AML-193 (cell line): ENCODE measurements around the gene ERBB4.

Experiments used
- DNase-seq, 2 experiments: peaks; one replicate each; lab custom pipeline; 2025; lab: John Stamatoyannopoulos, UW

ERBB4 gene

GRCh38 chr2:211468877-211469663 is 1069.5 kb downstream of the ERBB4 start:
- no peak for DNase-seq

DNA sequence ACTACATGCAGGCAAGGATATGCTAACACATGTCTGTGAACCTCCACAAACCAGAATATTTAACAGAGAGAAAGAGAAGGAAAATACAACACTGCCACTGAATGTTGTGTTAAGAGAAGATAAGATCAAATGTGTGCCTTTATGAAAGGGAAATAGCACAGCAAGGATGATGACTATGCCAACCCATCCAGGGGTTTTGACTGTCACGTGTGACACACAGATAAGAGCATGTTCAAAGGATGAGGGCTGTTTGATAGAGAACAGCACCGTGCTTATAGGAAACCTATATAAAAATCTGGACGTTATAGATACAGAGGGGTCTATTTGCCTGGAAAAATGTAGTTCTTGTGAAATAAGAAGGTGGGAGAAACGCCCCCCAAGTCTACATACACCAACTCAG is 1070.4 kb downstream of the ERBB4 start:
- no peak for DNase-seq

DNA sequence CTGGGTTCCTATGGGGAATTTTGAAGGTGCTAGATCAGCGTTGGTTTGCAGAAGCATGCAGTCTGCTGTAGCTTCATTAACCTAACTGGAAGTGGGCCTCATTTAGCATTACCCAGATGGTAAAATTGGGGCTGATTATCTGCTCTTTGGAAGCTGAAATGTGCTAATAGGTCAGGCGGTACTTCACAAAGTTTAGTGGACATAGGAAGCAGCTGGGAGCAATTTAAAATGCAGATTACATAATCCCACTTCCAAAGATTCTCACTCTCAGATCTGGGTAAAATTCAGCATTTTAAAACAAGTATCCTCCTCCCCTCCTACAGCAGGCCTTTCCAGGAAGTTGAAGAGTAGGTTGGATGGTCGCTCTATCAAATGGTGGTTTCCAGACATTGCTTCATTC is 1075.2 kb downstream of the ERBB4 start:
- DNase-seq: no peak

- DNase-seq: no peak
These were observed 1079.6 kb downstream of the ERBB4 start for GRCh38 chr2:211458974-211459373.

DNA sequence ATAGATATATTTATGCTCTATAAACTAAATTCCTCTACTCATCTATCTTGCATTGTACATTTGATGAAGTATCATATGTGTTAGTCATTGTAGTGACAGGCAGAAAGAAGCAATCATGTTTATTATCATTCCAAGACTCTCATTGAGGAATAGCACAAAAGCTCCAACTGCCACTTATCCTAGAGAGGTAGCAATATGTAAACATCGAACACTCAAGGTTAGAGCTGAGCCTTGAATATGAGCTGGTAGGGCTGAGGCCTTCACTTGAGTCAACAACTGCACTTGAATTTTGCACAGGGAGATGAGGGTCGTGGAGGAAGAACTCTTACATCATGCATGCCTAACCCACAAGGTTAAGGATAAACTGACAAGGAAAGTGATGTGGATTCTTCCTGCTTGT is 1081.3 kb downstream of the ERBB4 start:
- no peak for DNase-seq

GRCh38 chr2:211455216-211455841 is 1083.3 kb downstream of the ERBB4 start:
- DNase-seq: peak; percentile 23 to 37

DNA sequence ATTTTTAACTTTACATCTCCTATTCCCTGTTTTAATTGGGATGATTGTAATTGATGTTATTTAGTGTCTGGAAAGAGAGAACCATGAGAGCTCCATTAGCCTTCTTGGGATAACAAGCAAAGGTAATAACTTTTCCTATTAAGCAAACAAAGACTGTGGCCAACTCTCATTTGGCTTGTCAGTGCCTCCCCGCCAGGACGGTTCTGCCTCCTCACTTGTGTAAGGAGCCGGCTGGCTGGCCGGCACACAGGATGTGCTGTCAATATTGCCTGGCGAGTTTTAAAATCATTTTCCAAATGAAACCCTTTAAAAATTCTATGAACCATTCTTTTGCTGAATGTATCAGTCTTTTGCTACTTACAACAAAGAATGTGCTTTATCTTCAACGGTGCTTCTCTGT is 1083.9 kb downstream of the ERBB4 start:
- no peak for DNase-seq

GRCh38 chr2:211453311-211453887 is 1085.2 kb downstream of the ERBB4 start:
- peak; percentile 12 to 32 for DNase-seq

GRCh38 chr2:211451642-211452041 is 1087.0 kb downstream of the ERBB4 start:
- DNase-seq: no peak

DNA sequence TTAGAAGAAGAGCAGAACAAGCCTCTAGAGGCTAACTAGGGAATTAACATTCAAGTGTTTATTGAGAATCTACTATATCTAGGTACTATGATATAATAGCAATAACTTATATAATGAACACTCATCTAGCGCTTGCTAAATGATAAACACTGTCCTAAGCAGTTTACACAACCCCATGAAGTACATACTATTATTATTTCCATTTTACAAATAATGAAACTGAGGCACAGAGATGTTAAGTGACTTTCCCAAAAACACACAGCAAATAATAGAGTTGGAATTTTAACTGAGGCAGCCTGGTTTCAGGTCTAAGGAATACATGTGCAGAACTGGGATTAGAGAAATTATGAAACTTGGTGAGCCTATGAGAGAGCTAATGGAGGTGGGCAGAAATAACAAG is 1088.8 kb downstream of the ERBB4 start:
- no peak for DNase-seq

GRCh38 chr2:211447548-211447947 is 1091.1 kb downstream of the ERBB4 start:
- DNase-seq: peak in 1 of 2 experiments; percentile 36

DNA sequence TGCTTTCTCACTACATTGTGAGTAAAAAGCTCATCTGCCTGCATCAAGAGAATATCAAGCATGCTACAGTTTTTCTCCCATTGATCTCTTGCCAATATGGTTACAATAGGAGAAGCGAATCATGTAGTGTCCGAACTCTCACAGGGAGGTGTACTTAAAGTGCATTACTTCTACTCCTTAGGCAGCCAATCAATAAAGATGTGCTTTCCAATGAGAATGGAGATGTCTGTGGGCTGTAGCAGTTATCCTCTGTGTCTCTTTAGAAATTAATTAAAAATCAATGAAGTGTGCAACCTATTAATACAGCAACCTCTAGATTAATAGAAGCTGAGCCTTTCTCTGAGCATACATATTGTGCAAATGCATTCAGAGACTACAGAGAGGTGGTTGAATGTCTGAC is 1098.5 kb downstream of the ERBB4 start:
- DNase-seq: no peak

- peak in 1 of 2 experiments; percentile 29 for DNase-seq
These were observed 1099.6 kb downstream of the ERBB4 start for GRCh38 chr2:211439011-211439410.

- DNase-seq: no peak
These were observed 1101.2 kb downstream of the ERBB4 start for GRCh38 chr2:211437396-211437795.

DNA sequence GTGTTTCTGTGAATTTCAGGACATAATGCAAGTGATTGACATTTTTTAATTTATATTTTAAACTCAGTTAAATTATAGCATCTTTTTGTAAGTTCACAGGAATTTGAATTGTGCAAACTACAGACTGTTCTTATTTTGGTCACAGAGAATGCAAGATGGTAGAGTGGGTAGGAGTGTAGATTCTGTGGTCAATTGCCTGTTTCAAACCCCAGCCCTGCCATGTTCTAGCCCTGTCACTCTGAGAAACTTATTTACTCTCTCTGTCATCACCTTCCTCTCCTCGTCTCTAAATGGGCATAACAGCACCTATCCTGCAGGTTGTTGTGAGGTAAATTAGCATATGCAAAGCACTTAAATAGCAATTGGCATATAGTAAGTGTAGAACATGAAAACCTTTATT is 1102.4 kb downstream of the ERBB4 start:
- DNase-seq: no peak

DNA sequence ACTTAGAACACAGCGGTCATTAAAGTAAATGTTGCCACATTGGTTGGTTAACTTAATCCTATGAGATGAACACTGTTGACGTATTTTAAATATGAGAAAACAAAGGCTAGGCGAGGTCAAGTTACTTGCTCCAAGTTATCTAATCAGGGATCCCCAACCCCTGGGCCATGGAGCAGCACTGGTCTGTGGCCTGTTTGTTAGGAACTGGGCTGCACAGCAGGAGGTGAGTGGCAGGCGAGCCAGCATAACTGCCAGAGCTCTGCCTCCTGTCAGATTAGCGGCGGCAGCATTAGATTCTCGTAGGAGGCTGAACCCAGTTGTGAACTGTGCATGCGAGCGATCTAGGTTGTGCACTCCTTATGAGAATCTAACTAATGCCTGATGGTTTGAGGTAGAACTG is 1103.3 kb downstream of the ERBB4 start:
- DNase-seq: no peak

- DNase-seq: no peak
These were observed 1103.8 kb downstream of the ERBB4 start for GRCh38 chr2:211434773-211435172.

DNA sequence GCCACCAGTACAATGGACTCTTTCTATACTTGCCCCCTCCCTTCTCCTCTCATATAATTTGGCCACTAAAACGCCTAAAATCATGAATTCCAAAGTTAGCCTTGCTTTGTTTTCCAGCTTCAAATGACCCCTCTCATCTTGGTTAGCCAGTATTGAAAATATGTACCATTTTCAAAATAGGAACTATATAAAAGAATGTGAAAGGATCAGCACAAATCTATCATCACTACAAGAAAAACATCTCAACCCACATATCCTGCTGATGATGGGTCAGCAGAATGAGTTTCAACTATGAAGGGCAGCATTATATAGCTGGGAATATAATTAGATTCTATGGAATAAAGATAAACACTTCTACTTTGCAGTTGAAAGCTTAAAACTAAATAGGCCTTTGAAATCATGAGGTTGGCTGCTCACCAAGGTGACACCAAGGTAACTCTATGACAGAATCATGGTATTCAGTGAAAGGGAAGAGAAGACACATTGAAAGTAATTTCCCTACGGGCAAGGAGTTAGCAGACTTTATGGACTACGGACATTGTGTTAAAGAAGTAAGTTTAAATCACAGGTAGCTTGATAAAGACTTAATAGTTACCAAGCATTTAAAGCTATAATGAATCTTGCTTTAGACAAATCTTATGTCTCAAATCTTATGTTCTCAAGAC is 1109.2 kb downstream of the ERBB4 start:
- no peak for DNase-seq

GRCh38 chr2:211426240-211426639 is 1112.4 kb downstream of the ERBB4 start:
- no peak for DNase-seq

- DNase-seq: no peak
These were observed 1115.6 kb downstream of the ERBB4 start for GRCh38 chr2:211423018-211423417.

DNA sequence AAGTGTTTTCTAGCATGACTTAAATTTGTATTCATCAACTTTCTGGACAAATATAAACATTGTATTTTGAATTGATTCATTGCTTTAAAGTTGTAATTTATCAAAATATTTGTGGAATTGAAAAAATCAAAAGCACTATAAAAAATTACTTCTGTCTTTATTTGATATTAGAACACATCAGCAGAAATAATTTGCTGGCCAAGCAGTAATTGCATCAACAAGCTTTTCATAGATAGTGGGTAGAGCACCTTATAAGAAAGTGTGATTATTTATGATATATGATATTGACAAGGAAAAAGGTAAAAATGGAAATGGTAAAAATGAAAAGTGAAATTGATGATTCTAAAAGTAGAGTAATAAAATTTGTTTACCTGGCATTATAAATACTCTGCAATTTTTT is 1121.1 kb downstream of the ERBB4 start:
- no peak for DNase-seq

DNA sequence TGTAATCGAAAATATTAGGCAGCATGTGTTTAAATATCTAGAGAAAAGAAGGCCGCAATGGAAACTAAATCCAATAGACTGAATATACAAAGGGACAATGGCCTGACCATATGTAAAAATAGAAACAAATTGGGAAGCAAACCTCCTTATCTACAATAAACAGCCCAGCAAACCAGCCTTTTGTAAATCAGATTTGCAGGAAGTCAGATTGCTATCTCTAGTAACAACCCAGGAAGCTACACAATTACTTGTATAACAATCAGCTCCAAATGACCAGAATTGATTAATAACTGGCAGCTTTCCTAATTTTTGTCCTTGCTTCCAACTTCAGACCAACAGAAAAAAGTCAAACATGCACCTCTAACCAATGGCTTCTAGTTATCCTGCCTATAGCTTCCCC is 1122.2 kb downstream of the ERBB4 start:
- DNase-seq: no peak

DNA sequence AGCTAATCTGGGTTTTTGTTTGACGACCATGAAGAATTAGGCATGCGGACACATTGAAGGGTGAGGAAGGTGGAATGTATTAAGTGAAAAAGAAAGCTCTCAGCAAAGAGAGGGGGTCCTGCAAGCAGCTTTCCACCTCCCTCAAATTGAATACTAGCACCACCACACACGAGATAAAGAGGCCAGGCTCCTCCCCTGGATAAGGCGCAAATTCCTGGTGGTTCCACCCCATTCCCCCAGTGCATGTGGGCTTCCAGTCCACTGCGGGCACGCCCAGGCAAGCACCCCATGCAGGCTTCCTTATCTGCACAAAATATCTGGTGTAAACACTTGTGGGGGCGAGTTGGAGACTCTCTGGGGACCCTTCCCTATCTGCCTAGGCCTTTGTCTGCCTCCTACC is 1124.9 kb downstream of the ERBB4 start:
- DNase-seq: no peak
